NT2/D1 (cell line): ENCODE results near the gene SGIP1.

Experiments
- SUZ12 ChIP-seq: IDR thresholded peaks from 2 replicates; pipeline ENCODE4 v1.6.1; 2011; ENCODE audit not compliant: insufficient read length, insufficient read depth; ENCODE audit errors: extremely low read depth
- YY1 ChIP-seq: IDR thresholded peaks from 2 replicates; pipeline ENCODE4 v1.6.1; 2011; ENCODE audit not compliant: insufficient read length, insufficient read depth
- ZNF274 ChIP-seq: IDR thresholded peaks from 2 replicates; pipeline ENCODE4 v1.6.1; 2011; ENCODE audit warnings: mild to moderate bottlenecking, low read depth, low read length

DNA sequence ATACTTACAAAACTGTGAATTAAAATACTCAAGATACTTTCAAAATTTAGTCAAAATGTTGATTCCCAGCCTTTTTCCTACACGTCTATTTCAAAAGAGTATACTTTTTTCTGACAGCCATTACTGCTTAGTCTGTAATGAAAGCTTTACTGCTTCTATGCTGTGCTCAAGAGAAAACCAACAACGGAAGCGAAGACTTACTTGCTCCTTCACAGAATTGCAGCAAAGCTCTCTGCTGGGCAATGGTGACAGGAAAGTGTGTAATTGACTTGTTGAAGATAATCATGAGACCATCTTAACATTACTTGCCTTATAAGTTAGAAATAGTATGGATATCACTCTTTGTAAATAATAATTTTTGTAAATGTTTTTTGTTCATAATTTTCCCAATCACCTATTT, 216.6 kb downstream of the SGIP1 start:
- no peak for TF ChIP-seq YY1
- TF ChIP-seq SUZ12: no peak
- no peak for TF ChIP-seq ZNF274
